HG02884 (cell line): ENCODE measurements around the gene TMEM45A.

ENCODE experiments used
- ATAC-seq: cut with Tn5 transposase; IDR thresholded peaks from one replicate; pipeline ENCODE4 v1.9.1; 2021; ENCODE audit warnings: mild to moderate bottlenecking, moderate library complexity; ENCODE audit not compliant: unreplicated experiment

Gene TMEM45A

DNA sequence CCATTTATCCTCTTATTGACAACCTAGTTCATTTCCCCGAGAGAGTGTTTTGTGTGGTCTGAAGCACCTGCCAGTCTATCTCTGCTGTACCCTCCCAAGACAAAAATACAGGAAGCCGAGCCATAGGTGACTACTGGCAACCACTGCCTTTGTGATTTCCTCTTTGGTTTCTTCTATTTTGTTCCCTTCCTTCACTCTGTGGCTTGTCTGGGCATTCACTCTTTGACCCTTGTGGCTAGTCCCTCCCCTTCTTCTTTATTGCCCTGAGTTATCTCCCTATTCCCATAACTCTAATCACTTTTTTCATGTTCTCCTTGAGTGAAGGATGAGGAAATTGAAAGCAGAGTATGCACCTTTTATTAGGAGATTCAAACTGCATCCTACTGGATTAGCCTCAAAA, 116.9 kb downstream of the TMEM45A start, which contains the start of gene ADGRG7:
ADGRG7 (plus strand) TSS at position 297 of the 400 bp plus-strand sequence. CDS start 256 bp downstream, outside the sequence.
- ATAC-seq = no peak

- no peak for ATAC-seq
Measured at GRCh38 chr3:100609963-100610362, 117.5 kb downstream of the TMEM45A start.

- ATAC-seq = no peak
Measured at GRCh38 chr3:100611221-100611620, 118.8 kb downstream of the TMEM45A start.

DNA sequence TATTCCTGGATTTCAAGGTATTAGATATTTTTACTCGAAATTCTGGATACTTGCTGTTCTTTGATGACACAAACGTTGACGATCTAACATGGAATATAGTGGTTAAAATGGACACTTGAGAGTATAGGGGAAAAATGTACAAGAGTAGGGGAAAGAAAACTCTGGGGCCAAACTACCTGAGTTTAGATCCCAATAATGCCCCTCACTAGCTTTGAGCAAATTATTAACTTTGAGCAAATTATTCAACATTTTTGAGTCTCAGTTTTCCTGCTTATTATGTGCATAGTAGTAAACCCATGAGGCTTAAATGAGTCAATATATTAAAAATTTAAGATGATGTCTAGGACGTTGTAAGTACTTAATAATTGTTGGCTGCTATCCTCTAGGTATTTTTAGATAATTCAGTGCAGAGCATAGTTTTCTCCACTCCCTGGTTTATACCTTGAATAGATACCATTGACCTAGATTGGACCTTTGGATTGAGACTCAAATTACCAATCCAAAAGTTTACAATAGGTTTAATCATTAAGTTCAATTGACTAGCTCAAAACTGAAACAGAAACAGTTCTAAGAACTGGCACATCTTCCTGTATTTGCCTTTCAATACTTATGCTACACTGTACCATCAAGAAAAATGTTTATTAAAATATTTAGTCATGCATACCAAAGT, 121.4 kb downstream of the TMEM45A start:
- peak; percentile 52 for ATAC-seq

DNA sequence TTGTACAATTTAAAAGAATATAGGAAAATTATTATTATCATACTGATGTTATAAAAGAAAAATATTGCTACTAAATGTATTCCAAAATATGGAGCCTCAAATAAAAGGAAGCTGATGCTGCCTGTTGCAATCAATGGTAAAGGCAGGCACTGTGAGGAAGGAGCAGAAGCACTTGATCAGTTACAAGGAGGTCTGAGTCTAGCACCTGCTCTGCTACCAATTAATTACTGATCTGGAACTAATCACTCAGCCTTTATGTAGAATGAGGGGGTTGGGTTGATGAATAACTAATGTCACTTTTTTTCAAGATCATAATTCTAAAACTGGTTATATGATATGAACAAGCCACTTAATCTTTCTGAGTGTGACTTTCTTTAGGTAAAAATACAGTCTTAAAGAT, 122.5 kb downstream of the TMEM45A start:
- no peak for ATAC-seq

- no peak for ATAC-seq
Measured at GRCh38 chr3:100615684-100616083, 123.3 kb downstream of the TMEM45A start.

GRCh38 chr3:100621251-100621650, 128.8 kb downstream of the TMEM45A start:
- ATAC-seq = no peak
